KOPT-K1 (cell line): Measurements from ENCODE around the gene ZNF775.

Experiments
- H3K27ac ChIP-seq: fragments of 200-600 bp; sonication (generic); 2 replicates; pipeline ENCODE4 v1.5.1; 2016; ENCODE audit warnings: antibody characterized with exemption, mild to moderate bottlenecking, low read depth, low read length; ENCODE audit not compliant: poor library complexity, severe bottlenecking
- H3K36me3 ChIP-seq: fragments of 200-600 bp; sonication (generic); 2 replicates; pipeline ENCODE4 v1.5.1; 2017; ENCODE audit warnings: antibody characterized with exemption, mild to moderate bottlenecking, low read length, moderate library complexity; ENCODE audit not compliant: insufficient read depth
- H3K9me3 ChIP-seq: fragments of 200-600 bp; sonication (generic); 2 replicates; pipeline ENCODE4 v1.5.1; 2017; ENCODE audit warnings: antibody characterized with exemption, low read length, mild to moderate bottlenecking; ENCODE audit not compliant: insufficient read depth, poor library complexity, severe bottlenecking

Gene ZNF775

DNA sequence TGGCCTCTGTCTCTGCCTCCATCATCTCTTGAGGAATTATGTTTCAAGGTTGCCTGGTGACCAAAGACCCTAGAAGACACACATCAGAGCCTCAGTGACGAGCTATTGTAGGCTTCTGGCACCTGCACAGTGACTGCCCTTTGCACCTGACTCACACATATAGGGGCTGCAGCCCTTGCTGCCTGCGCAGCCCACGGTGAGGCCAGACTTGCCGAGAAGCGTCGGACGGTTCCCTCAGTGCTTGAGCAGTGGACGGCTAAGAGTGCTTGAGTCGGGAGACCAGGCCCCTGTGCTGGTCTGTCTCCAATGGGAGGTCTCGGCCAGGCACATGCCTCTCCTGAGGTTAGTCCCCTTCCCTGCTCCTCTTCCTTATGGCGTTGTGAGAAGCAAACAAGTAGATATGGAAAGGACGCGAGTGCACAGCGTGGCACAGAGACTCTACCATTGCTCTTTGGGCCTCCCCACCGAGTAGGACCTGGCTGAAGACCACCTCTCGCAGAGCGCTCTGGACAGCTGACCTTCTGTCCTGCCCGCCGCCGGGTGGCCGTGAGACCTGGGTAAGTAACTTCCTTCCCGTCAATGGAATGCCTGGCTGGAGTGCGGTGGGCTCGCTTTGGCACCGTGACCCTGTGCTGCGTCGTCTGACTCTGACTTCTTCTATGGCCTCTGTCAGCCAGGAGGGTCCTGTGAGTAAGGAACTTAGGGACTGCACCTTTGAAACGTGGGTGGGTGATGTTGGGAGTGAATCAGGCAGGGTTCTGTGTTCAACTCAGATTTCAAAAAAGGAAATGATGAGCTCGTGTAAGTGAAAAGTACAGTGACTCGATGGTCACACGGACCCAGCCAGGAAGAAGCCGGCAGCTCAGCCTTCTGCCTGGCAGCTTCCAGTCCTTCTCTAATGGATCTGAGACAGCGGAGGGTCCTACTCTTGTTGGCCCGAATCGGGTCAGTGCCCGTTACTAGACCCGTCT, 33.7 kb downstream of the ZNF775 start:
- no peaks in the 10 kb centered on the region for H3K9me3 ChIP-seq
- H3K27ac ChIP-seq, result no peak overlapping the region
- peaks cover 59% of the 10 kb centered on the region for H3K36me3 ChIP-seq

DNA sequence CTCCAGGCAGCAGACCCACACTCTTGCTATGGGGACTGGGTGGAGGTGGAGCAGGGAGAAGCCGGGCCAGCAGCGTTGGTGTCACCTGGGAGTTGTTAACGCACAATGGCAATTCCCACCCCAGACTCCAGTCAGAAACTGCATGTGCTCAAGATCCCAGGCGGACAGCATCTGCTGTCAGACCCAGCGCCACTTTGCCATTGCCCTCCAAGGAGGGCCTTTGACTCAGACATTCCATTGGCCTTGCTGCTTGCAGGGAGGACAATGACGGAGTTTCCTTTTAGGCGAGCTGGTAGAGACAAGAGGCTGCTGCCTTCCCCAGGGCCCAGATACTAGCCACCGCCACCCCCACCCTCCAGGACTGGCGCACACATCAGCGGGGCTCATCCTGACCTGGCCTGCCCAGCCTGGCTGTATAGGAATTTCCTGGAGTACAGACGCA, 34.5 kb downstream of the ZNF775 start:
- Histone ChIP-seq H3K27ac (no peak overlapping the region), H3K36me3 (peaks cover 51% of the 10 kb centered on the region)

DNA sequence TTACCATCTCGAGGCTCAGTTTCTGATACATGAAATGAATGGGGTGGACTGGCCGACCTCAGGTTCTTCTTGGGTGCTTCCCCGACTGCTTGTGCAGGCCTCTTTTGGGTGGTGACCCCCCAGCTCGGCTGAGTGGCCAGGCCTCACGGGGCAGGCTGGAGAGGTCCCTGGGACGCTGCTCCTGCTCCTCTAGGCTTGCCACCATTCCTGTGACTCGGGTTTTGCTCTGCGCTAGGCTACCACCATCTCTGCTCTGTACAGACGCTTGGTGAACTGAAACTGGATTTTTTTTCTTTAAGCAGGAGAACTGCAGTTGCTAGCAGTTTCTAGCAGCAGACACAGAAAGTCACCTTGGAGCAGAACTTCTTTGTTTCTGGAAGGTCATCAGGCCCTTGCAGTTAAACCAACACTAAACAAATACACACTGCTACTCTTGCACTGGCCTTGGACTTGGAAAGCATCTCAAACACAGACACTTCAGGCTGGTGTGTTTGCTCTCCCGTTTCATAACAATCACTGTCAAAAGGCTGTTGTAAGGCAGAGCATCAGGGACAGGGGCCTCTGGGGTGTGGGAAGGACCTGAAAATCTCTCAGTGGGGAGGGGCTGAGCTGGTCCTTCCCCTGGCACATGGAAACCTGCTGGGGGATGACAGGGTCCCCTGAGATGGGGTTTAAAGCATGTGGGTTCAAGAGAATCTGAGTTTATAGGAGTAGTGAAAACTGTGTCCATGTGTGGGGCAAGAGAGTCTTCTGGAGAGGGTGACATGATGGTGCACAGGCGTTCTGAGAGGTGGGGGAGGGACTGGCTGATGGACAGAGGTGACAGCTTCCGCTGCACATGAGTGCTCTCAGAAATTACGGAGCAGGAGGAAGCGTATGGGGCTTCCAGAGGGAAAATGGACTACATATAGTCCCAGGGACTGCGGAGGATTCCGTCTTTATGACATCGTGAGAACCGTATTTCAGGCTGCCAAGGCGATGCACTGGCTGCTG, 36.3 kb downstream of the ZNF775 start:
- Histone ChIP-seq H3K27ac (no peak overlapping the region), H3K36me3 (peaks cover 33% of the 10 kb centered on the region), H3K9me3 (no peaks in the 10 kb centered on the region)

More for the DNA sequence above, 34.5 kb downstream of the ZNF775 start:
- no peaks in the 10 kb centered on the region for H3K9me3 ChIP-seq

DNA sequence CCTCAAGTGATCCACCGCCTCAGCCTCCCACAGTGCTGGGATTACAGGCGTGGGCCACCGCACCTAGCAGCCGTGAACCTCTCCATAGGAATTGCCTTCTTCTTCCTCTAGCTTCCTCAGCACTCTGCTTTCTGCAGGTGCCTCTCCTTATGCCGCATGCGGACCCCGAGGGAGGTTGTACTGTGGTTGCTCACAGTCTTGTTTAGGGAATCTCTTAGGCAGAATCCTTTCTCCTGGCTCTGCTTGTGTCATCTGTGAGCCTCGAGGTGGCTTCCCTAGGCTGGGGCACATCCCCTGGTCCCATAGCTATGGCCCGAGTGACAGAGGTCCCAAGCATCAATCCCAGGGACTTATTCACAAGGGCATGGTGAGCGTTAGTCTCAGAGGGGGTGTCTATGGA, 38.1 kb downstream of the ZNF775 start:
- H3K27ac ChIP-seq, result no peak overlapping the region
- H3K9me3 ChIP-seq, result no peaks in the 10 kb centered on the region

DNA sequence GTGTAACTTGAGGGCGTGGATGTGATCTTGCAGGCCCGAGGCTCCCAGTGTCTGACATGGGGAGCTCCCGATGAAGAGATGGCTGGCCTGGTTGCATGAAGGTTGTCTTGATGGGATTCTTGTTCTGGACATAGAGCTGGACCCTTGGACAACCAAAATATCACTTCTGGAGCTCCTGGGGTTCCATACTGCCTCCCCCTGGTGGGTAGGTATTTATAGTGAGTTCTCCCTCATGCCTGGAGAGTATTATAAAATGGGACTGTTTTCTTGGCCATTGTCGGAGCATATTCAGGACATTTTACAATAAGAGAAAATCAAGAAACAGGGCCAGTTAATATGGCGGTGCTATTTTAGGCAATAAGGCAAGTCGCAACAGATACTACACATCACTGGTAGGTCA, 38.7 kb downstream of the ZNF775 start:
- no peaks in the 10 kb centered on the region for H3K9me3 ChIP-seq
- peaks cover 9% of the 10 kb centered on the region; the same call in 1 of the 2 replicates for H3K36me3 ChIP-seq
- H3K27ac ChIP-seq, result no peak overlapping the region

More for the DNA sequence above, 38.1 kb downstream of the ZNF775 start:
- H3K36me3 ChIP-seq, result peaks cover 15% of the 10 kb centered on the region

DNA sequence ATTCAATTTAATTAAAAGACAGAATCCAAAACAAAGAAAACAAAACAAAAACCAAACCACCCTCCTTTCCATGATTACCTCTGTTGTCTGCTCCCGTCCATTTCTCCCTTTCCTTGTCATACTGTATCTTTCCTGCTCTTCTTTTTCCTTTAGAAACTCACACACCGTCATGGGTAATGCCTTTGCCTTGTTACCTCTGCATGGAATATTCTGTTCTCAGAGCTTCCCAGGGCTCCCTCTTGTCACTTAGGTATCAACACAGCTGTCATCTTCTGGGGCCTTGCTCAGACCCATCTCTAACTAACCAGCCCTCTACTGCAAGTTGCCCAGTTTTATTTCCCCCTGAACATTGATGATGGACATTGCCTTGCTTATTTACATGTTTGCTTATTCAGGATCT, 41.1 kb downstream of the ZNF775 start:
- no peak overlapping the region for H3K27ac ChIP-seq
- no peaks in the 10 kb centered on the region for H3K36me3 ChIP-seq
- no peaks in the 10 kb centered on the region for H3K9me3 ChIP-seq

DNA sequence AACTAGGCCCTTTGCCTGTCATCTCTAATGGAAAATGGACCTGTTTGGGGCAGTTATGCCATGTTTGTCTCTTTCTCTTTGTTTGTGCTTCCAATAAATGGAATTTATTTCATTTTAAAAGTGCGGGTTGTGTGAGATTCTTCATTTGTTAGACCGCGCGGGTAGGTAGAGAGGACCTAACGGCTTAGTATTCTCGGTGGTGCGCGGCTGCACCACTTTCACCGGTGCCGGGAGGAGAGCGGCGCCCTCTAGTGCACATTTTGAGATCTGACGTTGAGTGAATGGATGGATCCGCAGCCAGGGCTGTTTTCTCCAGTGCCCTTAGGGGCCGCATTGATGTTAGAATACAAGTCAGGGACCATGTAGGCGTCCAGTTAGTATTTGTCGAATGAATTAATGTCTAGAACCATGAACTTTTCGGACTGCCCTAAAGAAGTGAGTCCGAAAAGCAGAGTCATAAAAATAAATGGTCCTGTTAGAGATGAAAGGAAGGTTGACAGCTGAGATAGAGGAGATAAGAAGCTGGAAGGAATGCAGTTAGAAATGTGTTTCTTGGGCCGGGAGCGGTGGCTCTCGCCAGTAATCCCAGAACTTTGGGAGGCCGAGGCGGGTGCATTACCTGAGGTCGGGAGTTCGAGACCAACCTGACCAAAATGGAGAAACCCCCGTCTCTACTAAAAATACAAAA, 42.0 kb downstream of the ZNF775 start:
- Histone ChIP-seq H3K27ac (peak overlapping the region; percentile 23), H3K9me3 (no peaks in the 10 kb centered on the region), H3K36me3 (no peaks in the 10 kb centered on the region)

DNA sequence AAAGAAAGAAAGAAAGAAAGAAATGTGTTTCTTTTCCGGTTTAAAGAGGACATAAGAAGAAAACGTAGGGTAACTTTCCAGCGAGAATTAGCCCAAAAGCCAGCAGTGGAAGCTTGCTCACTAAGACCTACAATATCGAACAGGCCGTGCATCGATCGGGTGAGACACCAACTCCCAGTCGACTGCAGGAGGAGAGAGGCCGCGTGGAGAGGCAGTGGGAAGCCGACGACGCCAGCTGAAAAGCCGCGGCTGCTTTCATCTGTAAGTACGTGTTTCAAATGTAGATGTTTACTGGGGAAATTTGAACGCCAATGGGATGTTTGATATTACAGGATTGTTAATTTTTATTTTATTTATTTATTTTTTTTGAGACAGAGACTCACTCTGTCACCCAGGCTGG, 42.7 kb downstream of the ZNF775 start:
- Histone ChIP-seq H3K27ac (no peak overlapping the region), H3K9me3 (no peaks in the 10 kb centered on the region)

DNA sequence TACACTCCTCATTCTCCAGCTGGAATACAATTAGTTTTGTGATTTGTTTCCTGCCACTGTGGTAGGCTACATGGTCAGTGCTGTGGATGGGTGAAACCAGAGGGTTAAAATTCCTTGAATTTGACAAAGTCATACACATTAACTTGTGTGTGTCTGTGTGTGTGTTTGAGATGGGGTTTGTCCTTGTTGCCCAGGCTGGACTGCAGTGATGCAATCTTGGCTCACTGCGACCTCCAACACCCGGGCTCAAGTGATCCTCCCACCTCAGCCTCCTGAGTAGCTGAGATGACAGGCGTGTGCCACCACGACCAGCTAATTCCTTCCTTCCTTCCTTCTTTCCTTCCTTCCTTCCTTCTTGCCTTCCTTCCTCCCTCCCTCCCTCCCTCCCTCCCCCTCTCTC, 46.5 kb downstream of the ZNF775 start:
- H3K27ac ChIP-seq, result no peak overlapping the region
- H3K9me3 ChIP-seq, result no peaks in the 10 kb centered on the region
- H3K36me3 ChIP-seq, result no peaks in the 10 kb centered on the region

More for the DNA sequence above, 42.7 kb downstream of the ZNF775 start:
- H3K36me3 ChIP-seq, result no peaks in the 10 kb centered on the region

DNA sequence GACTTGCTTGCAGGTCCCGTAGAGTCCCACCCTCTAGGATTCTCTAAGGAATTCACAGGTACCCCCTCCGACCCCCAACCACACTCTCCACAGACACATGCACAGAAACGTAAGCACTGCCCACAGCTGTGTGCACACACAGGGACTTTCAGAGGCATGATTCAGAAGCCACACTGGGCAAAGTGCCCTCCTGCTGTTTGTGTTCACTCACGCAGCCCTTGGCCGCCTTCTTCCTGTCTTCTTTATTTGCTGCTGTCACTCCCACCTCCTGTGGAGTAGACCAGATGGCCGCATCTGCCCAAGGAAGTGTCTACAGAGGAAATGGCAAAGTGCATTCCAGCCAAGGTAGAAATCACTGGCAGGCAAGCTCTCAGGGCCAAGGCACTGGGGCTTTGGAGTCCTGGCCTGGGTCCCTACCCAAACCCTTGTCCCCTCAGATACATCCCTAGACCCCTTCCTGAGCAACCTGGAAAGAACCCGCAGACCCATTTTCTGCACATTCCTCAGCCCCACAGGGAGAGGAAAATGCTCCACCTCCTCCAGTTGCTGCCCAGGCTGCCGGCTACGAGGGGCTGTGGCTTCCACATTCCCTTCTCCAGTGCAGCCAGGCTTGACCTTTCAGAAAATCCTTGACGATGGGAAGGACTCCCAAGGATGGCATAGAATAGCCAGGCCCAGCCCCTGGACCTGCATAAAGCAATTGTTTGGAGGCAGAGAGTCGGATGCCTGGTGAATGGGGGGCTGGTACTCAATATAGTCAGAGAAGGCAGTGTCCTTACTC, 49.7 kb downstream of the ZNF775 start:
- Histone ChIP-seq H3K9me3 (no peaks in the 10 kb centered on the region), H3K27ac (peak overlapping the region; percentile 65), H3K36me3 (no peaks in the 10 kb centered on the region)

DNA sequence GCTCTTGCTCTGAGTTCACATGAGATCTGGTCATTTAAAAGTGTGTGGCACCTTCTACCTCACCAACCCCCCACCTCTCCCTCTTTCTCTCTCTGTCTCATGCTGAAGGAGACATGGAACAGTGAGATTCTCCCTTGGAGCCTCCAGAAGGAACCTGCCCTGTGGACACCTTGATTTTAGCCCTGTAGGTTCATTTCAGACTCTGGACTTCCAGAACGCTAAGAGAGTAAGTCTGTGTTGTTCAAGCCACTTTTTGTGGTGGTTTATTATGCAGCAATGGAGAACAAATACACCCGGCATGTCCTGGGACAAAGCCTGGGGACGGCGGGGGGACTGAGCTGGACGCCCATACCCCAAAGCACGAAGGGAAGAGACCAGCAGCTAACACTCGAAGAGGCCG, 50.6 kb downstream of the ZNF775 start:
- Histone ChIP-seq H3K36me3 (no peaks in the 10 kb centered on the region), H3K27ac (no peak overlapping the region), H3K9me3 (no peaks in the 10 kb centered on the region)

DNA sequence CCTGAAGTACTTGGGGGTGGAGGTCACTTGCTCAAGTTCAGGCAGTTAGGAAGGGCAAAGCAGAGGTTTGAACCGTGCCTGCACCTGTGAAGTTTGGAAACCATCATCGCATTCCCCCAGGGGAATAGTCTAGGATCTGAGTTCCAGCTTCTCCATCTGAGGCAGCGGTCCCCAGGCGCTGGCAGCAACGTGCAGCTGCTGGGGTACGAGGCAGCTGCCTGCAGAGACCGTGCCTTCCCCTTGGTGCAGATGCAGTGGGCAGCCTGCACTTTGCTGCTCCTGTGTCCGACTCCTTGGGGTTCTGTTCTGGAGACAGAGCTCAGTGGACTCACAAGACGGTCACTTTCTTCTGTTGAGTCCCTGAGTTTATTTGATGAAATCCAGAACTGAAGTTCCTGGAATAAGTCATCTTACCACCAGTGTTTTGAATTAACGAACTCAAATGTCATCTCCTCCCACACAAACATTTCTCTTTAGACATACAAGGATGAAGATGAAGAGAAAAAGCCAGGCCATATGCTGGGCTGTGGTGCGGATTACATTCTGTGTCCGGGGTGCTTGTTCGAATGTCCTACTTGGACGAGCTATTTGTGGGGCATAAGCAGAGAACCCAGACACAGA, 51.4 kb downstream of the ZNF775 start:
- no peak overlapping the region for H3K27ac ChIP-seq
- no peaks in the 10 kb centered on the region for H3K9me3 ChIP-seq
- H3K36me3 ChIP-seq, result no peaks in the 10 kb centered on the region

DNA sequence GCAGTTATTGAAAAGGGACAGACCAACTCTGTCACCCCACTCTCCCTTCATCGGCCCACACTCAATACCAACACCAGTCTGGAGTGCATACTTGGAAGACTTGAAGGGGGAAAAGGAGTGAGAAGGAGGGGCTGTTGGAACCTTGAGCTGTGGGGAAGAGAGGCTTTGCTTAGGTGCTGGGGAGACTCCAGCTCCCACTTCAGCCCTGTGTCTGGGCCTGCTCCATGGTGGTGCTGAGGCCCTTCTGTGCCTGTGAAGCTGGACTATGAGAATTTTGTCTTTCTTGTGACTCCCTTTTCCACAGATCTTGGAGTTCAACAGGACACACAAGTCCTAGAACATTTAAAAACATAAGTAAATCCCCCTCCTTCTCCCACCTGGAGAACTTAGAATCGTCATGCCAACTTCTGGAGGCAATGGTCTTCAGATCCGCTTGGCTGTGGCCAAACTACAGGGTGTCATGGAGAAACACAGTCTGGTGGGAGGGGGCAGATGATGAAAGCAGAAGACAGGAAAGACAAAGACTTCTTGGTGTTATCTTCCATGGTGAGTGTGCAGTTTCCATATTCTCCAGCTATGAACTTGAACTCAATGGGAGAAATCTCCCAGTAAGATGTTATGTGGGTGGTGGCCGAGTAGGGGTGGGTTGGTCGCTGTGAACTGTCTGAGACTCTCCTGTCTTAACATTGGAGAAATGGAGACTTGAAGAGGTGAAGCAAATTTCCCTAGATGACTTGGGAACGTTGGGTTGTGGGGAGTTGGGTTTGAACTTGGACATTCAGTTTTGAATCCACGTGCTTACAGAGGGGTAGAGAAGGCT, 52.9 kb downstream of the ZNF775 start:
- Histone ChIP-seq H3K27ac (no peak overlapping the region), H3K9me3 (no peaks in the 10 kb centered on the region), H3K36me3 (no peaks in the 10 kb centered on the region)
